H9 (cell line): ENCODE data around the gene AVEN. TPM values are rescaled to one million over a fixed set of nuclear protein-coding genes. Genes with fewer than 3 reads are reported as not detected.

Experiments used
- DNase-seq: peaks from one replicate; pipeline ENCODE4 v3.0.0-alpha.2; 2017
- H2AFZ ChIP-seq: one replicate; pipeline ENCODE4 v1.6.1; 2013; ENCODE audit warnings: mild to moderate bottlenecking, low read length, control low read depth, moderate library complexity
- H2AK5ac ChIP-seq: 2 replicates; pipeline ENCODE4 v1.6.1; 2013; ENCODE audit warnings: low read length, control low read depth, mixed read lengths; ENCODE audit not compliant: insufficient read length
- H2BK120ac ChIP-seq: one replicate; pipeline ENCODE4 v1.6.1; 2013; ENCODE audit warnings: low read depth, mild to moderate bottlenecking, low read length, control low read depth, inconsistent platforms; ENCODE audit not compliant: poor library complexity, severe bottlenecking
- H2BK12ac ChIP-seq: 2 replicates; pipeline ENCODE4 v1.6.1; 2013; ENCODE audit warnings: low read length, control low read depth, mixed read lengths, low read depth; ENCODE audit not compliant: insufficient read length
- H2BK15ac ChIP-seq: 2 replicates; pipeline ENCODE4 v1.6.1; 2013; ENCODE audit warnings: low read depth, low read length, control low read depth
- H2BK20ac ChIP-seq: one replicate; pipeline ENCODE4 v1.6.1; 2013; ENCODE audit warnings: low read depth, mild to moderate bottlenecking, low read length, control low read depth, inconsistent platforms; ENCODE audit not compliant: poor library complexity, severe bottlenecking
- H2BK5ac ChIP-seq: 2 replicates; pipeline ENCODE4 v1.6.1; 2013; ENCODE audit warnings: low read length, control low read depth, mixed read lengths; ENCODE audit not compliant: insufficient read length
- H3K14ac ChIP-seq: 2 replicates; pipeline ENCODE4 v1.6.1; 2013; ENCODE audit warnings: low read length, control low read depth; ENCODE audit not compliant: insufficient read depth
- H3K18ac ChIP-seq: 2 replicates; pipeline ENCODE4 v1.6.1; 2013; ENCODE audit warnings: low read depth, mild to moderate bottlenecking, mixed read lengths, low read length, control low read depth; ENCODE audit not compliant: insufficient read length
- H3K23ac ChIP-seq: 2 replicates; pipeline ENCODE4 v1.6.1; 2013; ENCODE audit warnings: low read length, control low read depth, mixed read lengths, low read depth; ENCODE audit not compliant: insufficient read length
- H3K23me2 ChIP-seq: 2 replicates; pipeline ENCODE4 v1.6.1; 2013; ENCODE audit warnings: low read depth, mild to moderate bottlenecking, mixed read lengths, low read length, control low read depth; ENCODE audit not compliant: insufficient read length, poor library complexity, severe bottlenecking
- H3K27ac ChIP-seq: 2 replicates; pipeline ENCODE4 v1.5.1; 2013; ENCODE audit warnings: low read length, control low read depth, mixed read lengths, low read depth; ENCODE audit not compliant: insufficient read length
- H3K27me3 ChIP-seq: 2 replicates; pipeline ENCODE4 v1.6.1; 2013; ENCODE audit warnings: low read length, control low read depth, inconsistent platforms; ENCODE audit not compliant: insufficient read depth
- H3K4ac ChIP-seq: 2 replicates; pipeline ENCODE4 v1.6.1; 2013; ENCODE audit warnings: low read depth, mild to moderate bottlenecking, control low read depth, inconsistent platforms, low read length, moderate library complexity
- H3K4me1 ChIP-seq: 2 replicates; pipeline ENCODE4 v1.6.1; 2013; ENCODE audit warnings: low read length, control low read depth, inconsistent platforms; ENCODE audit not compliant: insufficient read depth
- H3K4me2 ChIP-seq: 2 replicates; pipeline ENCODE4 v1.6.1; 2013; ENCODE audit warnings: low read length, control low read depth, mixed read lengths; ENCODE audit not compliant: insufficient read length, insufficient read depth
- H3K56ac ChIP-seq: 2 replicates; pipeline ENCODE4 v1.6.1; 2013; ENCODE audit warnings: low read depth, mild to moderate bottlenecking, mixed read lengths, low read length, control low read depth; ENCODE audit not compliant: insufficient read length
- H3K79me1 ChIP-seq: 2 replicates; pipeline ENCODE4 v1.6.1; 2013; ENCODE audit warnings: low read depth, mild to moderate bottlenecking, moderate library complexity, low read length, control low read depth, inconsistent platforms; ENCODE audit not compliant: insufficient read depth, poor library complexity, severe bottlenecking
- H3K79me2 ChIP-seq: 2 replicates; pipeline ENCODE4 v1.6.1; 2013; ENCODE audit warnings: low read length, control low read depth, inconsistent platforms; ENCODE audit not compliant: insufficient read depth
- H3K9ac ChIP-seq: 2 replicates; pipeline ENCODE4 v1.6.1; 2013; ENCODE audit warnings: low read length, control low read depth, mixed read lengths; ENCODE audit not compliant: insufficient read length; ENCODE audit errors: extremely low read depth
- H3K9me3 ChIP-seq: one replicate; pipeline ENCODE4 v1.6.1; 2013; ENCODE audit warnings: low read depth, low read length, inconsistent platforms; ENCODE audit not compliant: control insufficient read depth
- H3T11ph ChIP-seq: one replicate; pipeline ENCODE4 v1.6.1; 2013; ENCODE audit warnings: mild to moderate bottlenecking, low read length, control low read depth, inconsistent platforms
- H4K20me1 ChIP-seq: one replicate; pipeline ENCODE4 v1.6.1; 2013; ENCODE audit not compliant: control insufficient read depth, insufficient read length, insufficient read depth
- H4K5ac ChIP-seq: 2 replicates; pipeline ENCODE4 v1.6.1; 2013; ENCODE audit warnings: low read depth, mild to moderate bottlenecking, mixed read lengths, low read length, control low read depth; ENCODE audit not compliant: insufficient read length
- H4K8ac ChIP-seq: replicated peaks from 2 replicates; pipeline ENCODE4 v1.6.1; 2013; ENCODE audit warnings: low read length, control low read depth, mixed read lengths, low read depth; ENCODE audit not compliant: insufficient read length
- H4K91ac ChIP-seq: 2 replicates; pipeline ENCODE4 v1.6.1; 2013; ENCODE audit warnings: low read depth, mild to moderate bottlenecking, moderate library complexity, mixed read lengths, low read length, control low read depth; ENCODE audit not compliant: insufficient read length
- H3K27ac Mint-ChIP-seq, 3 experiments: 2 replicates in 2 of 3; 3 replicates in 1 of 3; pipeline ENCODE4 v1.8.0; 2020 to 2021; ENCODE audit warnings: mixed read lengths in 3 of 3, mild to moderate bottlenecking in 1 of 3, moderate library complexity in 1 of 3
- H3K27me3 Mint-ChIP-seq: 2 replicates; pipeline ENCODE4 v1.8.0; 2021; ENCODE audit warnings: low read depth, mild to moderate bottlenecking, moderate library complexity, mixed read lengths
- H3K36me3 Mint-ChIP-seq, 3 experiments: 2 replicates in 2 of 3; 3 replicates in 1 of 3; pipeline ENCODE4 v1.8.0; 2020 to 2021; ENCODE audit warnings: low read depth in 3 of 3, mixed read lengths in 3 of 3; ENCODE audit not compliant: insufficient read depth in 1 of 3
- H3K4me1 Mint-ChIP-seq, 2 experiments: 2 replicates each; pipeline ENCODE4 v1.8.0; 2020; ENCODE audit warnings: mixed read lengths in 2 of 2
- H3K4me3 Mint-ChIP-seq, 2 experiments: 2 replicates in 1 of 2; 3 replicates in 1 of 2; pipeline ENCODE4 v1.8.0; 2020 to 2021; ENCODE audit warnings: mild to moderate bottlenecking in 2 of 2, mixed read lengths in 2 of 2, moderate library complexity in 1 of 2
- H3K9me3 Mint-ChIP-seq, 2 experiments: 2 replicates in 1 of 2; 3 replicates in 1 of 2; pipeline ENCODE4 v1.8.0; 2020; ENCODE audit warnings: mild to moderate bottlenecking in 2 of 2, mixed read lengths in 2 of 2, moderate library complexity in 1 of 2
- CTCF ChIP-seq: fragments of 200-600 bp; sonication (generic); conservative IDR thresholded peaks from 3 replicates; pipeline ENCODE4 v1.8.0; 2021; ENCODE audit warnings: antibody characterized with exemption, mild to moderate bottlenecking
- WGBS: extraction: QIAGEN DNeasy Blood & Tissue Kit; methylation state at CpG from one replicate; pipeline ENCODE4 v1.1.7; 2013; ENCODE audit warnings: missing lambda C conversion rate, low lambda C conversion rate, mixed read lengths; ENCODE audit not compliant: insufficient read length; ENCODE audit errors: extremely low coverage; 5-methylcytosine and 5-hydroxymethylcytosine counted together
- total RNA-seq: library from RNA; stranded (reverse); gene quantifications from 2 replicates; pipeline ENCODE4 v1.2.1, GENCODE V29; 2021

Gene AVEN
- total RNA-seq, 1 experiment from 2014 or later: 16.1 TPM

DNA sequence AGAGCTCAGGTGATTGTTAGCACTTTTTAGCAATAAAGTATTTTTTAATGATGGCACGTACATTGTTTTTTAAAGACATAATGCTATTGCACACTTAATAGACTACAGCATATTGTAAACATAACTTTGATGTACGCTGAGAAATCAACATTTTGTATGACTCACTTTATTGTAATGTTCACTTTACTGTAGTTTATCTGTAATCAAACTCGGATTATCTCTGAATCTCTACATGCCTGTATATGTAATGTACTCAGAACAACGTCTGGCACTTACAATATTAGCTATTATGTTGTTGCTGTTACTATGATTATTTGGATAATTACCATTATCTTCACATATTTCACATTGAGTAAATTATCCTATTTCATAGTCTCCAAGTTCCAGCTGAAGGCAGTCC lies 208.7 kb downstream of the AVEN start:
- no peaks in the 10 kb centered on the region for H4K20me1 ChIP-seq
- no peak for TF ChIP-seq CTCF
- H3K27me3 ChIP-seq: no peaks in the 10 kb centered on the region
- H3K36me3 Mint-ChIP-seq: peaks cover 0 to 2% (median 0%) of the 10 kb centered on the region in 3 experiments; a peak in 2 of 7 replicates
- H3K79me2 ChIP-seq: no peaks in the 10 kb centered on the region
- H3K27ac ChIP-seq: no peak overlapping the region
- no peak overlapping the region for H3K18ac ChIP-seq
- peaks cover 12 to 14% of the 10 kb centered on the region in 2 experiments for H3K4me1 Mint-ChIP-seq
- no peak overlapping the region for H2BK120ac ChIP-seq
- no peak overlapping the region for H3K4ac ChIP-seq
- no peak overlapping the region for H3K14ac ChIP-seq
- H3T11ph ChIP-seq: no peak overlapping the region
- H3K56ac ChIP-seq: no peak overlapping the region
- H2AK5ac ChIP-seq: no peak overlapping the region
- no peak overlapping the region for H3K4me3 Mint-ChIP-seq
- no peaks in the 10 kb centered on the region for H3K9me3 ChIP-seq
- no peak overlapping the region for H3K27ac Mint-ChIP-seq
- no peak overlapping the region for H4K5ac ChIP-seq
- H3K27me3 Mint-ChIP-seq: no peaks in the 10 kb centered on the region
- H3K4me1 ChIP-seq: peaks cover 3% of the 10 kb centered on the region; the same call in 1 of the 2 replicates
- H2AFZ ChIP-seq: no peak overlapping the region
- H3K9me3 Mint-ChIP-seq: peaks cover 3 to 5% of the 10 kb centered on the region in 2 experiments; a peak in 3 of 5 replicates
- H3K4me2 ChIP-seq: no peak overlapping the region
- no peak overlapping the region for H4K8ac ChIP-seq
- DNase-seq: no peak
- no peak overlapping the region for H2BK20ac ChIP-seq
- H2BK15ac ChIP-seq: no peak overlapping the region
- no peak overlapping the region for H2BK5ac ChIP-seq
- H3K79me1 ChIP-seq: no peaks in the 10 kb centered on the region
- H3K23me2 ChIP-seq: no peaks in the 10 kb centered on the region
- no peak overlapping the region for H3K23ac ChIP-seq
- H4K91ac ChIP-seq: no peak overlapping the region
- H2BK12ac ChIP-seq: no peak overlapping the region
- H3K9ac ChIP-seq: no peak overlapping the region
- no CpG with 5 or more reads among the region's 4 CpGs for WGBS
